Activated naive CD4-positive, alpha-beta T cell treated with anti-CD3 and anti-CD28 coated beads, Interleukin-2, amount 10 ng/mL, durations not matched to agents 5 hours and 36 hours (primary cell): ENCODE results near the gene AP3B1. TPM values are rescaled to one million over a fixed set of nuclear protein-coding genes. Genes with fewer than 3 reads are reported as not detected.

Experiments used
- total RNA-seq, 2 experiments: library from RNA; stranded (reverse); gene quantifications; one replicate each; pipeline ENCODE4 v1.2.3, GENCODE V29; 2021

AP3B1 gene
- total RNA-seq: 10 to 100 TPM; 33.3 to 37.6 TPM

DNA sequence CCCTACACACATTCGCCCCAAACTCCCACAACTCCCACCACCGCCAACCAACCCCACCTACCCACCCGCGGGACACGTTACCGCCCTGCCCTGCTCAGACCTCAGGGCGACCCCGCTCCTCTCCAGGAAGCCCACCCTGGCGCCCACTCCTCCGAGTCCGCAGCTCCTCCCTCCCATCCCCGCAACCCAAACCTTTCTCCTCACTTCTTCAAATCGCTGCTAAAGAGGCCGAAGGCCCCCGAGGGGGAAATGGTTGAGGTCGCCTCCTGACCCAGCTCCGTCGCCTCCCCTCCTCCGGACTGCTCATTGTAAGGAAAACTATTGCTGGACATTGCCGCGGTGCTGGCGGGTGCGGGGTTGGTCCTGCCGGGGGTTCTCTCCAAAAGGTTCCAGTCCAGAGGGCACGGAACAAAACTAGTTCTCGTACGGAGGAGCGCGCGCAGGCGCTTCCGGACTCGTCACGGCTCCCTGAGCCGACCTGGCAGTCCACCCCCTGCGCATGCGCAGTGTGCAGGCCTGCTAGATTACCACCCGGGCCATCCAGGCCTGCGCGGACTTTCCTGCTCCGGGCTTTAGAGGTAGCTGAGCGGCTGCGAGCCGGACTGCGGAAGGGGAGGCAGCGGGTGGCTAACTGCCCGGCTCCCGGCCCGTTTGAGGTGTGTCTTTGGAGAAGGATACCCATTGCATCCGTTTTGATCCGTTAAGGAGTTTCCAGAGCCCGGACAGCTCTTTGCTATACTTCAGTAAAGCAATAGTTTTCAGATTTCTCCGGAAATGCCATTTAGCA lies at the start of gene AP3B1:
Gene AP3B1 (minus strand): TSS at position 451 of the 787 bp plus-strand sequence. CDS start 119 bp downstream, at position 332.

Other genes with a start within 250 kb of the AP3B1 start
- gene SCAMP1, start 65.9 kb upstream of the AP3B1 start, total RNA-seq: 10 to 100 TPM; 19.8 to 21.3 TPM